Endodermal cell (in vitro differentiated cells): ENCODE data around the gene CLMP. TPM values are rescaled to one million over a fixed set of nuclear protein-coding genes. Genes with fewer than 3 reads are reported as not detected.
A peak's percentile ranks its signal among the peaks of the same experiment; 100 is the strongest.

ENCODE experiments used
- DNase-seq: peaks from one replicate; pipeline ENCODE4 v3.0.0-alpha.2; 2017
- H3K27ac ChIP-seq: 2 replicates; pipeline ENCODE4 v1.5.1; 2013; ENCODE audit warnings: mild to moderate bottlenecking, low read depth, low read length, moderate library complexity
- H3K27me3 ChIP-seq: 2 replicates; pipeline ENCODE4 v1.6.1; 2013; ENCODE audit warnings: mild to moderate bottlenecking, low read length, moderate library complexity; ENCODE audit not compliant: insufficient read depth, control insufficient read depth, poor library complexity, severe bottlenecking
- H3K36me3 ChIP-seq: 2 replicates; pipeline ENCODE4 v1.7.0; 2013; ENCODE audit warnings: mild to moderate bottlenecking, low read length, moderate library complexity; ENCODE audit not compliant: control insufficient read depth, insufficient read depth
- H3K4me1 ChIP-seq: one replicate; pipeline ENCODE4 v1.7.0; 2013; ENCODE audit warnings: low read length; ENCODE audit not compliant: control insufficient read depth, insufficient read depth
- H3K4me3 ChIP-seq: 2 replicates; pipeline ENCODE4 v1.5.1; 2013; ENCODE audit warnings: mild to moderate bottlenecking, low read length, moderate library complexity
- H3K9ac ChIP-seq: 2 replicates; pipeline ENCODE4 v1.6.1; 2013; ENCODE audit warnings: mild to moderate bottlenecking, low read length, moderate library complexity; ENCODE audit not compliant: poor library complexity, severe bottlenecking; ENCODE audit errors: extremely low read depth
- H3K9me3 ChIP-seq: 2 replicates; pipeline ENCODE4 v1.6.1; 2013; ENCODE audit warnings: mild to moderate bottlenecking, low read length, moderate library complexity; ENCODE audit not compliant: control insufficient read depth
- H3K27ac Mint-ChIP-seq: 2 replicates; pipeline ENCODE4 v1.8.0; 2020; ENCODE audit warnings: mixed read lengths
- H3K27me3 Mint-ChIP-seq: 2 replicates; pipeline ENCODE4 v1.8.0; 2021; ENCODE audit warnings: mild to moderate bottlenecking, mixed read lengths; ENCODE audit not compliant: insufficient read depth
- H3K36me3 Mint-ChIP-seq: 2 replicates; pipeline ENCODE4 v1.8.0; 2020; ENCODE audit warnings: low read depth, mixed read lengths
- H3K4me1 Mint-ChIP-seq: 2 replicates; pipeline ENCODE4 v1.8.0; 2020; ENCODE audit warnings: mixed read lengths
- H3K4me3 Mint-ChIP-seq: 2 replicates; pipeline ENCODE4 v1.8.0; 2020; ENCODE audit warnings: mild to moderate bottlenecking, moderate library complexity, mixed read lengths
- H3K9me3 Mint-ChIP-seq: 2 replicates; pipeline ENCODE4 v1.8.0; 2020; ENCODE audit warnings: mild to moderate bottlenecking, mixed read lengths
- CTCF ChIP-seq: fragments of 200-600 bp; sonication (generic); conservative IDR thresholded peaks from 2 replicates; pipeline ENCODE4 v1.5.0; 2021; ENCODE audit warnings: antibody characterized with exemption, mild to moderate bottlenecking
- WGBS, 2 experiments: methylation state at CpG; one replicate each; pipeline versions ENCODE4 v1.1.5 to v1.1.7; 2013; ENCODE audit warnings: missing lambda C conversion rate in 2 of 2, mixed read lengths in 1 of 2; ENCODE audit not compliant: insufficient coverage in 1 of 2, insufficient read length in 1 of 2; 5-methylcytosine and 5-hydroxymethylcytosine counted together
- total RNA-seq, 2 donors: library from RNA; stranded (reverse); fragmentation: NEBNext Ultra II Directional in 1 of 2; extraction: Animal tissue kit (Norgen Biotek cat#: 25700) in 1 of 2; gene quantifications; 2 replicates in 1 of 2; 3 replicates in 1 of 2; pipeline ENCODE4 v1.2.1, GENCODE V29; 2021

Gene CLMP
- total RNA-seq, 2 donors from 2014 or later = 86.5 to 94.4 TPM

- peaks cover 41% of the 10 kb centered on the region for H3K36me3 ChIP-seq
- H3K4me3 ChIP-seq = no peak overlapping the region
- peaks cover 39% of the 10 kb centered on the region for H3K36me3 Mint-ChIP-seq
- H3K9me3 ChIP-seq = no peaks in the 10 kb centered on the region
- no peak overlapping the region for H3K4me3 Mint-ChIP-seq
- H3K27me3 Mint-ChIP-seq = peaks cover 2% of the 10 kb centered on the region
- TF ChIP-seq CTCF = peak; percentile 88
- no peaks in the 10 kb centered on the region for H3K27me3 ChIP-seq
- H3K9me3 Mint-ChIP-seq = no peaks in the 10 kb centered on the region
- no peaks in the 10 kb centered on the region for H3K4me1 ChIP-seq
- DNase-seq = peak; percentile 58
- H3K27ac Mint-ChIP-seq = peak overlapping the region; percentile 26
- peaks cover 23% of the 10 kb centered on the region for H3K4me1 Mint-ChIP-seq
- no peak overlapping the region for H3K27ac ChIP-seq
- H3K9ac ChIP-seq = no peak overlapping the region
- WGBS, 2 experiments = 39 to 54% methylated on average over 6 to 10 of the region's 11 CpGs
Measured at GRCh38 chr11:123054301-123055065, 140.6 kb downstream of the CLMP start.

DNA sequence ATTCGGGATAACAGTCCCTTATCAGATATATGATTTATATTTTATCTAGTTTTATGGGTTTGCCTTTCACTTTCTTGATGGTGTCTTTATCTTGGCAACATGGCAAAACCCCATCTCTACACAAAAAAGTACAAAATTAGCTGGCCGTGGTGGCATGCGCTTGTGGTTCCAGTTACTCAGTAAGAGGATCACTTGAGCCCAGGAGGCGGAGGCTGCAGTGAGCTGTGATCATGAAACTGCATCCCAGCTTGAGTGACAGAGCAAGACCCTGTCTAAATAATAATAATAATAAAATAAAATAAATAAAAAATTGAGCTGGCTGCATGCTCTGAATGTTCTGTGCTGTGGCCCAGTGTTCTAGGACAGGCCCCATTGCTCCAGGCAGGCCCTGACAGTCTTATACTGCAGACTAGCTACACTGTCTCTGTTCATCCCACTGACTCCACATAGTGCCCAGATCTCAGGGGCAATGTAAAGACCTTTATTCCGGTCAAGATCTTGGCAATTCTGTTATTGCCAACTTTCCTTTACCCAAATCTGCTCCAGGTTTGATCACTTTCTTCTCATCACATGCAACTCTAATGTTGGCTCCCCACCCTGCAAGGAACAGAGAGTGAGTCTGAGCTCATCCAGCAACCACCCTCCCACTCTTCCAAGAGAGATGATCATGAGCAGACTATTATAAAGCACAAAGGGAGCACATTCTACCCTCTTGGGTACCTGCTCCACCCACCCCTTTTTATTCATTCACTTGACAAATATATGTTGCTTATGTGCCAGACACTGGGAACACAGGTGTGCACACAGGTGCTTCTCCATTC lies 141.9 kb downstream of the CLMP start:
- peaks cover 26% of the 10 kb centered on the region for H3K36me3 Mint-ChIP-seq
- no peak for DNase-seq
- H3K4me1 Mint-ChIP-seq = peaks cover 15% of the 10 kb centered on the region
- no peak overlapping the region for H3K4me3 Mint-ChIP-seq
- H3K27ac Mint-ChIP-seq = peak overlapping the region; percentile 26
- peaks cover 2% of the 10 kb centered on the region for H3K27me3 Mint-ChIP-seq
- H3K36me3 ChIP-seq = peaks cover 27% of the 10 kb centered on the region
- H3K9ac ChIP-seq = no peak overlapping the region
- H3K9me3 ChIP-seq = no peaks in the 10 kb centered on the region
- H3K4me1 ChIP-seq = no peaks in the 10 kb centered on the region
- H3K9me3 Mint-ChIP-seq = no peaks in the 10 kb centered on the region
- no peak overlapping the region for H3K4me3 ChIP-seq
- no peaks in the 10 kb centered on the region for H3K27me3 ChIP-seq
- 73 to 80% methylated on average over 2 to 4 of the region's 5 CpGs for WGBS, 2 experiments
- no peak overlapping the region for H3K27ac ChIP-seq
- no peak for TF ChIP-seq CTCF

DNA sequence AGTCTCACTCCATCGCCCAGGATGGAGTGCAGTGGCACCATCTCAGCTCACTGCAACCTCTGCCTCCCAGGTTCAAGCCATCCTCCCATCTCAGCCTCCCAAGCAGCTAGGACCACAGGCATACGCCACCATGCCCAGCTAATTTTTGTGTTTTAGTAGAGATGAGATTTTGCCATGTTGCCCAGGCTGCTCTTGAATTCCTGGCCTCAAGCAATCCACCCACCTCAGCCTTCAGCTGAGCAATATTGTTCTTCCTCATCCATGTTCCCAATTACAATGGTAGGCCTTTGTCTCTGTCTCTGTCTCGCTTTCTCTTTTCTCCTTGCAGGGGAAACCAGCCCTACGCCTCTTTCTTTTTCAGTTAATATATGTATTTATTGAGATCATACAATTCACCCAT lies 143.4 kb downstream of the CLMP start:
- Mint-ChIP-seq H3K4me3 (no peak overlapping the region), H3K9me3 (no peaks in the 10 kb centered on the region), H3K4me1 (peaks cover 3% of the 10 kb centered on the region), H3K36me3 (peaks cover 11% of the 10 kb centered on the region), H3K27me3 (peaks cover 2% of the 10 kb centered on the region), H3K27ac (no peak overlapping the region)
- H3K27me3 ChIP-seq = no peaks in the 10 kb centered on the region
- no peaks in the 10 kb centered on the region for H3K9me3 ChIP-seq
- no peak for DNase-seq
- no peak overlapping the region for H3K27ac ChIP-seq
- TF ChIP-seq CTCF = no peak
- 83 to 100% methylated on average over 1 to 3 of the region's 4 CpGs for WGBS, 2 experiments
- no peak overlapping the region for H3K9ac ChIP-seq
- peaks cover 12% of the 10 kb centered on the region for H3K36me3 ChIP-seq
- H3K4me3 ChIP-seq = no peak overlapping the region
- H3K4me1 ChIP-seq = no peaks in the 10 kb centered on the region
